SK-N-DZ (cell line): ENCODE results near the gene PKD2L2. TPM values are rescaled to one million over a fixed set of nuclear protein-coding genes. Genes with fewer than 3 reads are reported as not detected.
"Not testable (repeated sequence)": the region's sequence is repeated elsewhere in the genome, so short reads cannot be mapped to it uniquely, and the experiment has no call there.

Source experiments
- DNase-seq: peaks from one replicate; pipeline ENCODE4 v3.0.0-alpha.2; 2015; ENCODE audit warnings: low spot score
- polyA plus RNA-seq, 2 experiments: library from polyadenylated mRNA; depleted of rRNA; stranded (reverse); fragments of >200 nt; gene quantifications; 2 replicates each; pipeline ENCODE4 v1.2.3, GENCODE V29; 2014

Gene PKD2L2
- not detected in 2 replicates for polyA plus RNA-seq (2014; cell fraction: cytosol; rRNA removed)
- polyA plus RNA-seq (2014; cell fraction: nucleus; rRNA removed) = not detected in 2 replicates

DNA sequence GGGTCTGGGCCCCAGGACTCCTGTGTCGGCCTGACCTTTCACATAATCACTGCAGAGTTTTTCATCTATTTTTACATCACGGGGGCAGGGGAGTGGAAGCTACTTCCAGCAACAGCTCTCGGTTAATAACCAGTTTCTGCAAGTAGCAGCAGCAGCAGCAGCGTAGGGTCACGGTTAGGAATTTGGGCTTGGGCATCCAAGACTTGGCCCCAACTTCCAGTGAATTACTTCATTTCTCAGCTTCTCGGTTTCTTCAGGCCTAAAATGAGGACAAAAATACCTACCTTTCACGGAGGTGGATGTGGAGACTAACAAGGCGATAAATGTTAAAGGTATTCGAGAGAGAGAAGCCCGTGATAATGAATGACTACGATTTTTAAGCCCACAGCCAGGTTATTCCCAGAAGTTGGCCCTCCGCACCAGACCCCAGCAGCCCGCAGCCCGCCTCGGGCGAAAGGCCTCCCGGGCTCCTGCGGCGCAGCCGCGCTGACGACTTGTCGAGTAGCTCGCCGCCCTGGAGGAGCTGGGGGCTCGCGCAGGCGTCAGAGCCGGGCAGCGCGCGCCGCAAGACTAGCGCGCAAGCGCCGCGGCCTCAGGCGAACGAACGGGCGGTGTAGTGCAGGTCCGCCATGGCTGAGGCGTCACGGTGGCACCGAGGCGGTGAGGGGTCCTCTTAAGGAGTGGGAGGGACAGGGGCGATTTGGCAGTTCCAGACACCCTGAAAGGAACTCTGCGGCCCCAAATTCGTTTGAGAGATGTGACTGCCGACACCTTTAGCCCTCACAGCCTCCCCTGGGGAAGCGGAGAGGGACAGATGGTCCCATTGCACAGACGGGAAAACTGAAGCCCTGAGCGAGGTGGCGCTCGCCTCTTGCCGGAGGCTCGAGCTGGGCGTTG is at the start of gene PKD2L2:
Gene PKD2L2, plus strand, starts transcription at position 595 of the 897 bp plus-strand sequence. Its CDS starts 35 bp downstream, at position 630.
- DNase-seq = peak; percentile 90

GRCh38 chr5:137842296-137842695 is 47.0 kb upstream of the PKD2L2 start:
- no peak for DNase-seq

DNA sequence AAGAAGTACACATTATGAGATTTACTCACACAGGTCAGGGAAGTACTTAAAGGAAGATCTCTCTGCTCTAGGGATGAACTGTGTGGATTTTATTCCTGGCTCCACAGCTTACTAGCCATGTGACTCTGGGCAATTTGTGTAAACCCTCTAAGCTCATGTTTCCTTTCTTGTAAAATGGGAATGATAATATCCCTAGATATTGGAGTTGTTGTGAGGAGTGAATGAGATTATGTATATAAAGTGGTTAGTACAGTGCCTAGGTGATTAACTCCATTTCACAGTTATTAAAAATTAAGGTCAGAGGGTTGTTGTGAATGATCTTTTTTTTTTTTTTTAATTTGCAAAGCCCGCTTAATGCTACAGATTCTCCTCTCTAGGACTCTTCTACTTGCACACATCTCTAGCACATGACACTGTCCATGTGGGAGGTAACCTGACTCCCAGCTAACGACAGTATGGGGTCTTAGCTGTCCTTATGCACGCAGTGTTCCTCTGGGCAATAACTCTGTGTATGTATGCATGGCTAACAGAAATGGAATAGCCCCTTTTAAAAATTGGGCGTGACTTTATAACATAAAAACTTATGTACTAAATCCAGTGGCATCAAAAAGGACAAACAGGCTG is 45.5 kb upstream of the PKD2L2 start:
- no peak for DNase-seq

DNA sequence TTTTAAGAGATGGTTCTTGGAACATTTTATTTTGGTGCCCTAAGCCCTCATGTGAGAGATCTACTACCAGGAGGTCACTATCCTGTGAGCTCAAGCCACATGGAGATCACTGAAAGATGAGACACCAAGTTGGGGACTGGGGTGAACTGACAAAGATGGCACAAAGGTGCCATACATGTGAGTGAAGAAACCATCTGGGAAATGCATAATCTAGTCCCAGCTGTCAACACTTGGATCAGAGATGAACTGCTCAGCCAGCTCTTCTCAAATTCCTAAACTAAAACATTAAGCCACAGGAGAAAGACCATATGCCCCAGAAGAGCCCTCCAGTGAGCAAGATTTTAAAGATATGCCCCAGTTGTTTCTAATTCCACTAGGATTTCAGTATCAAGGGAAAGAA is 43.8 kb upstream of the PKD2L2 start:
- DNase-seq = peak; percentile 57

GRCh38 chr5:137847687-137848086 is 41.6 kb upstream of the PKD2L2 start:
- DNase-seq = no peak

DNA sequence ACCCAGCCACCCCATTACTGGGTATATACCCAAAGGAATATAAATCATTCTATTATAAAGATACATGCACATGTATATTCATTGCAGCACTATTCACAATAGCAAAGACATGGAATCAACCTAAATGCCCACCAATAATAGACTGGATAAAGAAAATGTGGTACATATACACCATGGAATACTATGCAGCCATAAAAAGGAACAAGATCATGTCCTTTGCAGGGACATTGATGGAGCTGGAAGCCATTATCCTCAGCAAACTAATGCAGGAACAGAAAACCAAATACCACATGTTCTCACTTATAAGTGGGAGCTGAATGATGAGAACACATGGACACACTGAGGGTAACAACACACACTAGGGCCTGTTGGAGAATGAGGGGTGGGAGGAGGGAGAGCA is 36.1 kb upstream of the PKD2L2 start:
- not testable (repeated sequence) for DNase-seq

DNA sequence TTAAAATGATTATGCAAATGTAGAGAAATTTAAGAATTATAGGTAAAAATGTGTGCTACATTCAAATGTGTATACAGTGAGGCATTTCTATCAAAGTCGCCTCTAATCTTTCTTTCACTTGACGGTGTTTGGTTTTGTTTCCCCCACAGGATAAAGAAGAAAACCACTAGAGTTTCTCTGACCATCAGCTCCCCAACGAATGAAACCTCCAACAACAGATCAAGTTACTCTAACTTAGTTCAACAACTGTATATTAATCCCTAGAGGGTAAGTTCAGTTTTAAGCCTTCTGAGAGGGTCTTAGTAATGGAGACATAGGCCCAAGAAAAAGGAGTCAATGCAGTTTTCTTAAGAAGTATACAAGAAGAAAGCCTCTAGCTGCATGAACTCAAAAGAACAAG is 33.1 kb upstream of the PKD2L2 start:
- DNase-seq = no peak

DNA sequence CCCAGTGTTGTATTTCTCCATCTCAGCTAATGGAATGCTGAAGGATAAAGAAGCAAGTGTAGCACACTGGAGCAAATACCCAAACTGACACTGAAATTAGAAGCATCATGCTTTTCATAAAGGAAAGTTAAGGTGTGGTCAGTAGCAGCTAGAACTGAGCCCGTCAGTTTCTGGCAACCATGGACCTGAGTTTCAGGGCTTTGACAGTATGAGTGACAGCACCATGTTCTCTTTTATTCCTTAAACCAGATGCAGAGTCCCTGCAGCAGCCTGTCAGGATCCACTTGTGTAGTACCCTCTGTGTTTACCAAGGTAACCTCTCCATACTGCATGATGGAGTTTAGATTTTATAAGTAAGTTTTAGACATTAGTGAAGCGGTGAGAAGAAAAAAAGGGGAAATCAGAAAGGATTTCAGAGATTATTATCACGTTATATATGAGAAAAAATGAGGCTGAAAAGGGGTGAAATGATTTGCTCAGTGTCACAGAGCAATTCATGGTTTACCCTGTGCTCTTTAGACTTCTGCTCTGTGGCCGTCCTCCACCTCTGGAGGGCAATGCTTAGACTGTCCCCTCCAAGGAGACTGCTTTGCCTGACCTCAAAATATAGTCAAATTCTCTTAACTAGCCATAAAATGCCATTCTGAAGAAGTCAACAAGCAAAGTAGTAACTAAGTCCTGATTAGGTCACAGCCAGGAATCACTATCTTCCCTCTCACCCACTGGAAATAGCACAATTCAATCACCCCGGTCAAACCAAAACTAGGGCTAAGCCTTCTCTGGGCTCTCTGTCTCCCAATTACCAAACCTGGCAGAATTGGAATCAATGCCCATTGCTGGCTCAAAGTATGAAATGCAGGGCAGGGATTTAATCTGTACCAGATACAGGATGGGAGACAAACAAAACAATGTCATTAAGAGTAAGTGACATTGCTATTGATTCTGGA is 32.1 kb upstream of the PKD2L2 start:
- no peak for DNase-seq

DNA sequence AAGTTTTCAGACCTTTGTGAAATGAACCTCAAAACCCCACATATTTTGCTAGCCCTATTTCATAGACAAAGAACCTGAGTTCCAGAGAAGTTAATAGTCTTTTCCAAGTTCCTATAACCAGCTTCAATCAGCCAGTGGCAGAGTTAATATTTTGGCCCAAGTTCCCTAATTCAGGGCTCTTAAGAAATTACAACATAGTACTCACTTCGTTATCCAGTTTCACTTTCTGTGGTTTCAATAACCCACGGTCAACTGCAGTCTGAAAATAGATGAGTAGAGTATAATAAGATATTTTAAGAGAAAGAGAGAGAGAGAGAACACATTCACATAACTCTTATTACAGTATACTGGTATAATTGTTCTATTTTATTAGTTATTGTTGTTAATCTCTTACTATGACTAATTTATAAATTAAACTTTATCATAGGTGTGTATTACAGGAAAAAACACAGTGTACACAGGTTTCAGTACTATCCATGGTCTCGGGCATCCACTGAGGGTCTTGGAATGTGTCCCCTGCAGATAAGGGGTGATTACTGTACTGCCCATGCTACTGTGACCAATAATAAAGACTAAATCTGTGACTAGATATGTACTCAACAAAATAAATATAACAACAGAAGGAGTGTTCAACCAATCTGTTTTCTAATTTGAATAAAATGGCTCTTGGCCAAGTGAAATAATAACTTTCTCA is 30.9 kb upstream of the PKD2L2 start:
- DNase-seq = no peak

GRCh38 chr5:137858954-137859353 is 30.3 kb upstream of the PKD2L2 start:
- no peak for DNase-seq

DNA sequence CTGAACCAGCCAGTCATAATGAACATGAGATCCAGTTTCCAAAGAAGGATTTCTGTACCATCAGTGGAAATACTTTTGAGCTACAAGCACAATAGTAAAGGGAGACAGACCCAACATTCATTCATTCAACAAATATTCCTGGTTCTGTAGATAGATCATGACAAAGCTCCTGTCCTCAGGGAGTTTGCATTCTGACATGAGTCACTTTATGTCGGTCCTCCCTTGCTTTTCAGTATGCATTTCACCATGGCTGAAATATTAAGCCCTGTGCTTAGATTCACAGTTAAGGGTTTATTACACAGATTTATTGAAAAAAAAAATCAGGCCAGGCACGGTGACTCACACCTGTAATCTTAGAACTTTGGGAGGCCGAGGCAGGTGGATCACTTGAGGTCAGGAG is 27.0 kb upstream of the PKD2L2 start:
- DNase-seq = no peak

GRCh38 chr5:137863653-137864052 is 25.6 kb upstream of the PKD2L2 start:
- DNase-seq = not testable (repeated sequence)

- DNase-seq = no peak
These were observed 22.5 kb upstream of the PKD2L2 start for GRCh38 chr5:137866541-137867388.

GRCh38 chr5:137867664-137868063 is 21.6 kb upstream of the PKD2L2 start, which contains the start of gene MYOT:
Gene MYOT (plus strand): TSS chr5:137867860. CDS start chr5:137870652, 2,792 bp downstream.
- peak; percentile 21 for DNase-seq

DNA sequence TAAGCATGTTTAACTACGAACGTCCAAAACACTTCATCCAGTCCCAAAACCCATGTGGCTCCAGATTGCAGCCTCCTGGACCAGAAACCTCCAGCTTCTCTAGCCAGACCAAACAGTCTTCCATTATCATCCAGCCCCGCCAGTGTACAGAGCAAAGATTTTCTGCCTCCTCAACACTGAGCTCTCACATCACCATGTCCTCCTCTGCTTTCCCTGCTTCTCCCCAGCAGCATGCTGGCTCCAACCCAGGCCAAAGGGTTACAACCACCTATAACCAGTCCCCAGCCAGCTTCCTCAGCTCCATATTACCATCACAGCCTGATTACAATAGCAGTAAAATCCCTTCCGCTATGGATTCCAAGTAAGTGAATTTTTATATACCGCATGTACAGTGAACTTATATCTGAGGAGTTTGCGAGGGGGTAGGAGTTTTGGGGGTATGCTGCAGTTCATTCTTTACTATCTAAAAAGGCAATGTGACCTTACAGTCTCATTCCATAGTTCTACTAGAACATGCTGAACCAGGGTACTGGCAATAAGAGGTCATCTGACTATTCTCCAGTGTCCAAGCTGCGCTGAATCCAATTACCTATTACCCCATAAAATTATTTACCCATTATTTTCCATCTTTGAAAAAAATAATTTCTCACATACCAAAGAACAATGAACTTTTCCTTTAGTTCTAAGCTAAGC is 18.5 kb upstream of the PKD2L2 start:
- no peak for DNase-seq

GRCh38 chr5:137871571-137871970 is 17.7 kb upstream of the PKD2L2 start:
- DNase-seq = no peak

GRCh38 chr5:137872466-137872865 is 16.8 kb upstream of the PKD2L2 start:
- no peak for DNase-seq

- DNase-seq = no peak
These were observed 13.2 kb upstream of the PKD2L2 start for GRCh38 chr5:137876101-137876500.

- no peak for DNase-seq
These were observed 8.9 kb upstream of the PKD2L2 start for GRCh38 chr5:137880313-137880712.
